H1 (cell line): ENCODE data around the gene PTPRT. TPM values are rescaled to one million over a fixed set of nuclear protein-coding genes. Genes with fewer than 3 reads are reported as not detected.

ENCODE experiments used
- ASH2L ChIP-seq: fragments of 200-600, 300-600 bp; sonication (generic); IDR thresholded peaks from one replicate; pipeline ENCODE4 v1.7.1; 2017; ENCODE audit warnings: low read length
- CREB1 ChIP-seq: IDR thresholded peaks from 2 replicates; pipeline ENCODE4 v1.6.1; 2012; ENCODE audit warnings: inconsistent platforms
- EP300 ChIP-seq, 2 experiments: IDR thresholded peaks; 1 replicate in 1 of 2; 2 replicates in 1 of 2; pipeline ENCODE4 v1.6.1; 2011 to 2012; ENCODE audit warnings: low read depth in 2 of 2, low read length in 2 of 2, mild to moderate bottlenecking in 2 of 2, borderline replicate concordance in 1 of 2, inconsistent platforms in 1 of 2, moderate library complexity in 1 of 2
- FOSL1 ChIP-seq: IDR thresholded peaks from 2 replicates; pipeline ENCODE4 v1.6.1; 2011; ENCODE audit warnings: mild to moderate bottlenecking, low read depth, low read length, moderate library complexity; ENCODE audit not compliant: insufficient read depth
- JUND ChIP-seq: IDR thresholded peaks from 2 replicates; pipeline ENCODE4 v1.6.1; 2011; ENCODE audit warnings: mild to moderate bottlenecking, improper control_type of control experiment, low read length
- KDM5A ChIP-seq: fragments of 200-600 bp; IDR thresholded peaks from 2 replicates; pipeline ENCODE4 v1.7.1; 2012; ENCODE audit warnings: mild to moderate bottlenecking, low read length, inconsistent platforms, mixed read lengths
- POLR2AphosphoS5 ChIP-seq: IDR thresholded peaks from 2 replicates; pipeline ENCODE4 v1.6.1; 2011; ENCODE audit warnings: low read depth, low read length
- RNF2 ChIP-seq: fragments of 200-900, 300-1000 bp; sonication (generic); IDR thresholded peaks from 2 replicates; pipeline ENCODE4 v1.7.1; 2016; ENCODE audit warnings: borderline replicate concordance, low read depth, mild to moderate bottlenecking, antibody characterized with exemption, low read length; ENCODE audit not compliant: poor library complexity, severe bottlenecking; ENCODE audit errors: missing control alignments
- SUZ12 ChIP-seq: fragments of 200-600 bp; sonication (generic); IDR thresholded peaks from 2 replicates; pipeline ENCODE4 v1.6.1; 2012; ENCODE audit warnings: mild to moderate bottlenecking, inconsistent platforms, low read length, moderate library complexity, mixed read lengths
- polyA plus RNA-seq, 7 experiments: library from polyadenylated mRNA; depleted of rRNA in 3 of 7; stranded (reverse) in 5 of 7; unstranded in 2 of 7; fragments of >200 nt in 5 of 7; fragments of 200-250 nt in 2 of 7; gene quantifications; 1 replicate in 5 of 7; 2 replicates in 1 of 7; 4 replicates in 1 of 7; pipeline versions ENCODE4 v1.2.1 to v1.2.3, GENCODE V29; 2011 to 2013; ENCODE audit warnings: missing spikeins in 2 of 7, mixed read lengths in 2 of 7
- total RNA-seq: library from RNA; stranded (reverse); fragmentation: NEBNext Ultra II Directional; extraction: Animal tissue kit (Norgen Biotek cat#: 25700); gene quantifications from 2 replicates; pipeline ENCODE4 v1.2.1, GENCODE V29; 2021
- TF ChIP-seq, protein P1 (sequence below): fragments of 300-600 bp; sonication (generic); IDR thresholded peaks from 2 replicates; pipeline ENCODE4 v1.7.1; 2012; ENCODE audit warnings: low read length, moderate library complexity, mild to moderate bottlenecking, inconsistent platforms; ENCODE audit not compliant: insufficient replicate concordance
- TF ChIP-seq, protein P2 (sequence below): IDR thresholded peaks from 2 replicates; pipeline ENCODE4 v1.6.1; 2011; ENCODE audit warnings: low read length, improper control_type of control experiment

PTPRT gene
- total and polyA plus RNA-seq, 2 of the 8 experiments (the other 6 are each of a cell fraction or from before 2014, with no cell fraction given): 0.33 to 1.8 TPM

DNA sequence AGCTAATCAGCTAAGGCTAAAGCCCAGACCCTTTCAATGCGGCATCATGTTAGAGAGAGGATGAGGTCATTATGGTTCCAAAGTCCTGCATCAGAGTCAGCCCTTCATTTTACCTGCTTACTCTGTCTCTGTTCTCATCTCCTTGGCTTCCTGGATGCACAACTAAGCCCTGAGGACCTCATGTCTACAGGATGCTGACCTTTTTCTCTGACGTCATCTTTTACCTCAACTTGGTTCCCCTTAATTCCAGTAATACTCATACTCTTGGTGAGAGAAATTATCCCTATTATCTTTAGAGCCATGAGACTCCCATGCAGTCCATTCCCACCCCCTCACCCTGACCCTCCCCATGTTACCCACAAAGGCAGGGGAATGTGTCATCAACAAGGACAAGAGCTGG is 935.0 kb downstream of the PTPRT start (continued):
- TF ChIP-seq, protein P1, sequence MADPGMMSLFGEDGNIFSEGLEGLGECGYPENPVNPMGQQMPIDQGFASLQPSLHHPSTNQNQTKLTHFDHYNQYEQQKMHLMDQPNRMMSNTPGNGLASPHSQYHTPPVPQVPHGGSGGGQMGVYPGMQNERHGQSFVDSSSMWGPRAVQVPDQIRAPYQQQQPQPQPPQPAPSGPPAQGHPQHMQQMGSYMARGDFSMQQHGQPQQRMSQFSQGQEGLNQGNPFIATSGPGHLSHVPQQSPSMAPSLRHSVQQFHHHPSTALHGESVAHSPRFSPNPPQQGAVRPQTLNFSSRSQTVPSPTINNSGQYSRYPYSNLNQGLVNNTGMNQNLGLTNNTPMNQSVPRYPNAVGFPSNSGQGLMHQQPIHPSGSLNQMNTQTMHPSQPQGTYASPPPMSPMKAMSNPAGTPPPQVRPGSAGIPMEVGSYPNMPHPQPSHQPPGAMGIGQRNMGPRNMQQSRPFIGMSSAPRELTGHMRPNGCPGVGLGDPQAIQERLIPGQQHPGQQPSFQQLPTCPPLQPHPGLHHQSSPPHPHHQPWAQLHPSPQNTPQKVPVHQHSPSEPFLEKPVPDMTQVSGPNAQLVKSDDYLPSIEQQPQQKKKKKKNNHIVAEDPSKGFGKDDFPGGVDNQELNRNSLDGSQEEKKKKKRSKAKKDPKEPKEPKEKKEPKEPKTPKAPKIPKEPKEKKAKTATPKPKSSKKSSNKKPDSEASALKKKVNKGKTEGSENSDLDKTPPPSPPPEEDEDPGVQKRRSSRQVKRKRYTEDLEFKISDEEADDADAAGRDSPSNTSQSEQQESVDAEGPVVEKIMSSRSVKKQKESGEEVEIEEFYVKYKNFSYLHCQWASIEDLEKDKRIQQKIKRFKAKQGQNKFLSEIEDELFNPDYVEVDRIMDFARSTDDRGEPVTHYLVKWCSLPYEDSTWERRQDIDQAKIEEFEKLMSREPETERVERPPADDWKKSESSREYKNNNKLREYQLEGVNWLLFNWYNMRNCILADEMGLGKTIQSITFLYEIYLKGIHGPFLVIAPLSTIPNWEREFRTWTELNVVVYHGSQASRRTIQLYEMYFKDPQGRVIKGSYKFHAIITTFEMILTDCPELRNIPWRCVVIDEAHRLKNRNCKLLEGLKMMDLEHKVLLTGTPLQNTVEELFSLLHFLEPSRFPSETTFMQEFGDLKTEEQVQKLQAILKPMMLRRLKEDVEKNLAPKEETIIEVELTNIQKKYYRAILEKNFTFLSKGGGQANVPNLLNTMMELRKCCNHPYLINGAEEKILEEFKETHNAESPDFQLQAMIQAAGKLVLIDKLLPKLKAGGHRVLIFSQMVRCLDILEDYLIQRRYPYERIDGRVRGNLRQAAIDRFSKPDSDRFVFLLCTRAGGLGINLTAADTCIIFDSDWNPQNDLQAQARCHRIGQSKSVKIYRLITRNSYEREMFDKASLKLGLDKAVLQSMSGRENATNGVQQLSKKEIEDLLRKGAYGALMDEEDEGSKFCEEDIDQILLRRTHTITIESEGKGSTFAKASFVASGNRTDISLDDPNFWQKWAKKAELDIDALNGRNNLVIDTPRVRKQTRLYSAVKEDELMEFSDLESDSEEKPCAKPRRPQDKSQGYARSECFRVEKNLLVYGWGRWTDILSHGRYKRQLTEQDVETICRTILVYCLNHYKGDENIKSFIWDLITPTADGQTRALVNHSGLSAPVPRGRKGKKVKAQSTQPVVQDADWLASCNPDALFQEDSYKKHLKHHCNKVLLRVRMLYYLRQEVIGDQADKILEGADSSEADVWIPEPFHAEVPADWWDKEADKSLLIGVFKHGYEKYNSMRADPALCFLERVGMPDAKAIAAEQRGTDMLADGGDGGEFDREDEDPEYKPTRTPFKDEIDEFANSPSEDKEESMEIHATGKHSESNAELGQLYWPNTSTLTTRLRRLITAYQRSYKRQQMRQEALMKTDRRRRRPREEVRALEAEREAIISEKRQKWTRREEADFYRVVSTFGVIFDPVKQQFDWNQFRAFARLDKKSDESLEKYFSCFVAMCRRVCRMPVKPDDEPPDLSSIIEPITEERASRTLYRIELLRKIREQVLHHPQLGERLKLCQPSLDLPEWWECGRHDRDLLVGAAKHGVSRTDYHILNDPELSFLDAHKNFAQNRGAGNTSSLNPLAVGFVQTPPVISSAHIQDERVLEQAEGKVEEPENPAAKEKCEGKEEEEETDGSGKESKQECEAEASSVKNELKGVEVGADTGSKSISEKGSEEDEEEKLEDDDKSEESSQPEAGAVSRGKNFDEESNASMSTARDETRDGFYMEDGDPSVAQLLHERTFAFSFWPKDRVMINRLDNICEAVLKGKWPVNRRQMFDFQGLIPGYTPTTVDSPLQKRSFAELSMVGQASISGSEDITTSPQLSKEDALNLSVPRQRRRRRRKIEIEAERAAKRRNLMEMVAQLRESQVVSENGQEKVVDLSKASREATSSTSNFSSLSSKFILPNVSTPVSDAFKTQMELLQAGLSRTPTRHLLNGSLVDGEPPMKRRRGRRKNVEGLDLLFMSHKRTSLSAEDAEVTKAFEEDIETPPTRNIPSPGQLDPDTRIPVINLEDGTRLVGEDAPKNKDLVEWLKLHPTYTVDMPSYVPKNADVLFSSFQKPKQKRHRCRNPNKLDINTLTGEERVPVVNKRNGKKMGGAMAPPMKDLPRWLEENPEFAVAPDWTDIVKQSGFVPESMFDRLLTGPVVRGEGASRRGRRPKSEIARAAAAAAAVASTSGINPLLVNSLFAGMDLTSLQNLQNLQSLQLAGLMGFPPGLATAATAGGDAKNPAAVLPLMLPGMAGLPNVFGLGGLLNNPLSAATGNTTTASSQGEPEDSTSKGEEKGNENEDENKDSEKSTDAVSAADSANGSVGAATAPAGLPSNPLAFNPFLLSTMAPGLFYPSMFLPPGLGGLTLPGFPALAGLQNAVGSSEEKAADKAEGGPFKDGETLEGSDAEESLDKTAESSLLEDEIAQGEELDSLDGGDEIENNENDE: no peak
- TF ChIP-seq FOSL1: no peak
- TF ChIP-seq JUND: no peak
- TF ChIP-seq EP300 (IDR thresholded peaks at IDR 0.05; ENCODE audit: borderline replicate concordance in 1 of 2, low read depth in 2 of 2, low read length in 2 of 2): no peak
- TF ChIP-seq, protein P2, sequence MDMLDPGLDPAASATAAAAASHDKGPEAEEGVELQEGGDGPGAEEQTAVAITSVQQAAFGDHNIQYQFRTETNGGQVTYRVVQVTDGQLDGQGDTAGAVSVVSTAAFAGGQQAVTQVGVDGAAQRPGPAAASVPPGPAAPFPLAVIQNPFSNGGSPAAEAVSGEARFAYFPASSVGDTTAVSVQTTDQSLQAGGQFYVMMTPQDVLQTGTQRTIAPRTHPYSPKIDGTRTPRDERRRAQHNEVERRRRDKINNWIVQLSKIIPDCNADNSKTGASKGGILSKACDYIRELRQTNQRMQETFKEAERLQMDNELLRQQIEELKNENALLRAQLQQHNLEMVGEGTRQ: no peak
- TF ChIP-seq POLR2AphosphoS5: no peak
- TF ChIP-seq CREB1: no peak
- no peak for TF ChIP-seq SUZ12
- TF ChIP-seq KDM5A: no peak
- no peak for TF ChIP-seq ASH2L
- no peak for TF ChIP-seq RNF2
